GM12878 (cell line): ENCODE results near the gene C9orf78. TPM values are rescaled to one million over a fixed set of nuclear protein-coding genes. Genes with fewer than 3 reads are reported as not detected.

Source experiments
- E4F1 ChIP-seq: fragments of 450-650 bp; IDR thresholded peaks from 2 replicates; pipeline ENCODE4 v1.6.1; 2018; ENCODE audit warnings: borderline replicate concordance, mild to moderate bottlenecking; ENCODE audit not compliant: partially characterized antibody
- EP300 ChIP-seq, 2 experiments: fragments of 150-350 bp in 1 of 2; IDR thresholded peaks; 2 replicates each; pipeline ENCODE4 v1.6.1; 2011 to 2012; ENCODE audit warnings: low read depth in 2 of 2, low read length in 2 of 2, borderline replicate concordance in 1 of 2, improper control_type of control experiment in 1 of 2, inconsistent platforms in 1 of 2; ENCODE audit not compliant: control insufficient read depth in 1 of 2
- EZH2 ChIP-seq: IDR thresholded peaks from 2 replicates; pipeline ENCODE4 v1.6.1; 2012; ENCODE audit warnings: low read depth, mild to moderate bottlenecking, control low read depth, inconsistent platforms, low read length, borderline replicate concordance; ENCODE audit not compliant: control insufficient read depth
- GABPA ChIP-seq: IDR thresholded peaks from 2 replicates; pipeline ENCODE4 v1.6.1; 2014; ENCODE audit warnings: antibody characterized with exemption, low read depth, mild to moderate bottlenecking, inconsistent platforms
- HDGF ChIP-seq: fragments of 450-650 bp; IDR thresholded peaks from 2 replicates; pipeline ENCODE4 v1.6.1; 2016; ENCODE audit warnings: antibody characterized with exemption
- IKZF1 ChIP-seq: fragments of 450-650 bp; conservative IDR thresholded peaks from 2 replicates; pipeline ENCODE4 v1.6.1; 2017; ENCODE audit warnings: antibody characterized with exemption, mild to moderate bottlenecking
- JUNB ChIP-seq: IDR thresholded peaks from 2 replicates; pipeline ENCODE4 v1.6.1; 2016; ENCODE audit warnings: antibody characterized with exemption, mild to moderate bottlenecking
- KAT2A ChIP-seq: conservative IDR thresholded peaks from 2 replicates; pipeline ENCODE4 v1.6.1; 2011; ENCODE audit warnings: low read depth, low read length; ENCODE audit not compliant: control insufficient read depth
- MTA3 ChIP-seq: IDR thresholded peaks from 2 replicates; pipeline ENCODE4 v1.6.1; 2012; ENCODE audit warnings: low read length, inconsistent platforms, borderline replicate concordance
- TCF12 ChIP-seq: IDR thresholded peaks from 2 replicates; pipeline ENCODE4 v1.6.1; 2011; ENCODE audit warnings: low read depth, mild to moderate bottlenecking, low read length
- TCF7 ChIP-seq: IDR thresholded peaks from 2 replicates; pipeline ENCODE4 v1.6.1; 2014; ENCODE audit warnings: antibody characterized with exemption, borderline replicate concordance
- ZSCAN29 ChIP-seq: fragments of 450-650 bp; IDR thresholded peaks from 2 replicates; pipeline ENCODE4 v1.6.1; 2017; ENCODE audit warnings: mild to moderate bottlenecking, moderate library complexity
- polyA plus RNA-seq, 11 experiments: library from polyadenylated mRNA; depleted of rRNA in 4 of 11; unstranded in 6 of 11; stranded (reverse) in 5 of 11; fragments of >200 nt; fragmentation: Nextera tagmentation in 4 of 11; fragmentation: Illumina TruSeq in 1 of 11; extraction: Ambion mirVana in 4 of 11; extraction: Trizol in 1 of 11; gene quantifications; 1 replicate in 1 of 11; 2 replicates in 10 of 11; pipeline versions ENCODE4 v1.2.1 to v1.2.3, GENCODE V29; 2011 to 2016; ENCODE audit warnings: inconsistent platforms in 2 of 11, missing spikeins in 2 of 11, low read depth in 1 of 11
- total RNA-seq, 4 experiments: library from RNA; depleted of rRNA in 3 of 4; stranded (reverse); fragments of >200 nt in 3 of 4; fragmentation: Illumina TruSeq in 1 of 4; extraction: Trizol in 1 of 4; gene quantifications; 2 replicates each; pipeline versions ENCODE4 v1.2.1 to v1.2.3, GENCODE V29; 2013 to 2021
- TF ChIP-seq, protein P1 (sequence below): fragments of 450-650 bp; formaldehyde crosslinking; IDR thresholded peaks from 2 replicates; pipeline ENCODE4 v1.5.0; 2022; ENCODE audit warnings: mild to moderate bottlenecking, missing genetic modification characterization
- TF ChIP-seq, protein P2 (sequence below): fragments of 450-650 bp; formaldehyde crosslinking; IDR thresholded peaks from 2 replicates; pipeline ENCODE4 v1.4.0; 2020; ENCODE audit warnings: mild to moderate bottlenecking, moderate library complexity
- TF ChIP-seq, protein P3 (sequence below): fragments of 450-650 bp; IDR thresholded peaks from 2 replicates; pipeline ENCODE4 v1.6.1; 2016; ENCODE audit warnings: mild to moderate bottlenecking, moderate library complexity, borderline replicate concordance

Gene C9orf78
- total and polyA plus RNA-seq, 10 of the 15 experiments (the other 5 are each of a cell fraction or from before 2014, with no cell fraction given), result 23.0 to 60.9 (median 47.5) TPM

- TF ChIP-seq EP300 (IDR thresholded peaks at IDR 0.05; ENCODE audit: borderline replicate concordance in 1 of 2, control insufficient read depth in 1 of 2, low read depth in 2 of 2, low read length in 2 of 2) (no peak), MTA3 (no peak), KAT2A (no peak), HDGF (peak; percentile 82; the same call in 1 of the 2 replicates), TCF12 (peak; percentile 75; the same call in 1 of the 2 replicates), IKZF1 (peak; percentile 84), ZSCAN29 (peak; percentile 93), TCF7 (no peak), JUNB (no peak), GABPA (peak; percentile 89), EZH2 (no peak), E4F1 (peak; percentile 85)
- TF ChIP-seq, protein P1, sequence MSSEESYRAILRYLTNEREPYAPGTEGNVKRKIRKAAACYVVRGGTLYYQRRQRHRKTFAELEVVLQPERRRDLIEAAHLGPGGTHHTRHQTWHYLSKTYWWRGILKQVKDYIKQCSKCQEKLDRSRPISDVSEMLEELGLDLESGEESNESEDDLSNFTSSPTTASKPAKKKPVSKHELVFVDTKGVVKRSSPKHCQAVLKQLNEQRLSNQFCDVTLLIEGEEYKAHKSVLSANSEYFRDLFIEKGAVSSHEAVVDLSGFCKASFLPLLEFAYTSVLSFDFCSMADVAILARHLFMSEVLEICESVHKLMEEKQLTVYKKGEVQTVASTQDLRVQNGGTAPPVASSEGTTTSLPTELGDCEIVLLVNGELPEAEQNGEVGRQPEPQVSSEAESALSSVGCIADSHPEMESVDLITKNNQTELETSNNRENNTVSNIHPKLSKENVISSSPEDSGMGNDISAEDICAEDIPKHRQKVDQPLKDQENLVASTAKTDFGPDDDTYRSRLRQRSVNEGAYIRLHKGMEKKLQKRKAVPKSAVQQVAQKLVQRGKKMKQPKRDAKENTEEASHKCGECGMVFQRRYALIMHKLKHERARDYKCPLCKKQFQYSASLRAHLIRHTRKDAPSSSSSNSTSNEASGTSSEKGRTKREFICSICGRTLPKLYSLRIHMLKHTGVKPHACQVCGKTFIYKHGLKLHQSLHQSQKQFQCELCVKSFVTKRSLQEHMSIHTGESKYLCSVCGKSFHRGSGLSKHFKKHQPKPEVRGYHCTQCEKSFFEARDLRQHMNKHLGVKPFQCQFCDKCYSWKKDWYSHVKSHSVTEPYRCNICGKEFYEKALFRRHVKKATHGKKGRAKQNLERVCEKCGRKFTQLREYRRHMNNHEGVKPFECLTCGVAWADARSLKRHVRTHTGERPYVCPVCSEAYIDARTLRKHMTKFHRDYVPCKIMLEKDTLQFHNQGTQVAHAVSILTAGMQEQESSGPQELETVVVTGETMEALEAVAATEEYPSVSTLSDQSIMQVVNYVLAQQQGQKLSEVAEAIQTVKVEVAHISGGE, result peak; percentile 56; the same call in 1 of the 2 replicates
- TF ChIP-seq, protein P2, sequence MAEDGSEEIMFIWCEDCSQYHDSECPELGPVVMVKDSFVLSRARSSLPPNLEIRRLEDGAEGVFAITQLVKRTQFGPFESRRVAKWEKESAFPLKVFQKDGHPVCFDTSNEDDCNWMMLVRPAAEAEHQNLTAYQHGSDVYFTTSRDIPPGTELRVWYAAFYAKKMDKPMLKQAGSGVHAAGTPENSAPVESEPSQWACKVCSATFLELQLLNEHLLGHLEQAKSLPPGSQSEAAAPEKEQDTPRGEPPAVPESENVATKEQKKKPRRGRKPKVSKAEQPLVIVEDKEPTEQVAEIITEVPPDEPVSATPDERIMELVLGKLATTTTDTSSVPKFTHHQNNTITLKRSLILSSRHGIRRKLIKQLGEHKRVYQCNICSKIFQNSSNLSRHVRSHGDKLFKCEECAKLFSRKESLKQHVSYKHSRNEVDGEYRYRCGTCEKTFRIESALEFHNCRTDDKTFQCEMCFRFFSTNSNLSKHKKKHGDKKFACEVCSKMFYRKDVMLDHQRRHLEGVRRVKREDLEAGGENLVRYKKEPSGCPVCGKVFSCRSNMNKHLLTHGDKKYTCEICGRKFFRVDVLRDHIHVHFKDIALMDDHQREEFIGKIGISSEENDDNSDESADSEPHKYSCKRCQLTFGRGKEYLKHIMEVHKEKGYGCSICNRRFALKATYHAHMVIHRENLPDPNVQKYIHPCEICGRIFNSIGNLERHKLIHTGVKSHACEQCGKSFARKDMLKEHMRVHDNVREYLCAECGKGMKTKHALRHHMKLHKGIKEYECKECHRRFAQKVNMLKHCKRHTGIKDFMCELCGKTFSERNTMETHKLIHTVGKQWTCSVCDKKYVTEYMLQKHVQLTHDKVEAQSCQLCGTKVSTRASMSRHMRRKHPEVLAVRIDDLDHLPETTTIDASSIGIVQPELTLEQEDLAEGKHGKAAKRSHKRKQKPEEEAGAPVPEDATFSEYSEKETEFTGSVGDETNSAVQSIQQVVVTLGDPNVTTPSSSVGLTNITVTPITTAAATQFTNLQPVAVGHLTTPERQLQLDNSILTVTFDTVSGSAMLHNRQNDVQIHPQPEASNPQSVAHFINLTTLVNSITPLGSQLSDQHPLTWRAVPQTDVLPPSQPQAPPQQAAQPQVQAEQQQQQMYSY (CRISPR knock-in tag), result no peak
- TF ChIP-seq, protein P3, sequence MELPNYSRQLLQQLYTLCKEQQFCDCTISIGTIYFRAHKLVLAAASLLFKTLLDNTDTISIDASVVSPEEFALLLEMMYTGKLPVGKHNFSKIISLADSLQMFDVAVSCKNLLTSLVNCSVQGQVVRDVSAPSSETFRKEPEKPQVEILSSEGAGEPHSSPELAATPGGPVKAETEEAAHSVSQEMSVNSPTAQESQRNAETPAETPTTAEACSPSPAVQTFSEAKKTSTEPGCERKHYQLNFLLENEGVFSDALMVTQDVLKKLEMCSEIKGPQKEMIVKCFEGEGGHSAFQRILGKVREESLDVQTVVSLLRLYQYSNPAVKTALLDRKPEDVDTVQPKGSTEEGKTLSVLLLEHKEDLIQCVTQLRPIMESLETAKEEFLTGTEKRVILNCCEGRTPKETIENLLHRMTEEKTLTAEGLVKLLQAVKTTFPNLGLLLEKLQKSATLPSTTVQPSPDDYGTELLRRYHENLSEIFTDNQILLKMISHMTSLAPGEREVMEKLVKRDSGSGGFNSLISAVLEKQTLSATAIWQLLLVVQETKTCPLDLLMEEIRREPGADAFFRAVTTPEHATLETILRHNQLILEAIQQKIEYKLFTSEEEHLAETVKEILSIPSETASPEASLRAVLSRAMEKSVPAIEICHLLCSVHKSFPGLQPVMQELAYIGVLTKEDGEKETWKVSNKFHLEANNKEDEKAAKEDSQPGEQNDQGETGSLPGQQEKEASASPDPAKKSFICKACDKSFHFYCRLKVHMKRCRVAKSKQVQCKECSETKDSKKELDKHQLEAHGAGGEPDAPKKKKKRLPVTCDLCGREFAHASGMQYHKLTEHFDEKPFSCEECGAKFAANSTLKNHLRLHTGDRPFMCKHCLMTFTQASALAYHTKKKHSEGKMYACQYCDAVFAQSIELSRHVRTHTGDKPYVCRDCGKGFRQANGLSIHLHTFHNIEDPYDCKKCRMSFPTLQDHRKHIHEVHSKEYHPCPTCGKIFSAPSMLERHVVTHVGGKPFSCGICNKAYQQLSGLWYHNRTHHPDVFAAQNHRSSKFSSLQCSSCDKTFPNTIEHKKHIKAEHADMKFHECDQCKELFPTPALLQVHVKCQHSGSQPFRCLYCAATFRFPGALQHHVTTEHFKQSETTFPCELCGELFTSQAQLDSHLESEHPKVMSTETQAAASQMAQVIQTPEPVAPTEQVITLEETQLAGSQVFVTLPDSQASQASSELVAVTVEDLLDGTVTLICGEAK, result peak; percentile 85
Observed at GRCh38 chr9:129823935-129824601, 11.0 kb downstream of the C9orf78 start, which contains the start of gene TOR1A (continued).
